H1 (cell line): ENCODE measurements around the gene DMGDH. TPM values are rescaled to one million over a fixed set of nuclear protein-coding genes. Genes with fewer than 3 reads are reported as not detected.

Source experiments
- CTCF ChIA-PET: fragments of 300-600 bp; sonication (Branson Sonifier 250); formaldehyde crosslinking; loops from one replicate; lab custom pipeline; 2021; ENCODE audit not compliant: partially characterized antibody; lab: Charles Lee
- POLR2A ChIA-PET: fragments of 300-600 bp; sonication (Branson Sonifier 250); formaldehyde crosslinking; loops from one replicate; lab custom pipeline; 2021; ENCODE audit warnings: inconsistent platforms; ENCODE audit not compliant: partially characterized antibody; lab: Charles Lee
- DNase-seq, 2 experiments: peaks; one replicate each; pipeline versions ENCODE4 v3.0.0 to v3.0.0-alpha.2; 2010 to 2022; ENCODE audit warnings: low spot score in 2 of 2, low read depth in 1 of 2, mixed read lengths in 1 of 2
- FAIRE-seq: peaks from 2 replicates; lab custom pipeline; 2011; peaks lifted over from hg19 to GRCh38; lab: Jason Lieb, UNC
- H2AFZ ChIP-seq: 2 replicates; pipeline ENCODE4 v1.8.1; 2012; ENCODE audit warnings: low read length, inconsistent platforms
- H2AK5ac ChIP-seq: 2 replicates; pipeline ENCODE4 v1.6.1; 2013; ENCODE audit warnings: low read depth, low read length
- H2BK120ac ChIP-seq: replicated peaks from 2 replicates; pipeline ENCODE3; 2013; ENCODE audit warnings: low read depth, low read length, inconsistent platforms
- H2BK12ac ChIP-seq: 2 replicates; pipeline ENCODE4 v1.6.1; 2013; ENCODE audit warnings: low read depth, low read length
- H2BK15ac ChIP-seq: 2 replicates; pipeline ENCODE4 v1.6.1; 2013; ENCODE audit warnings: low read length
- H2BK20ac ChIP-seq: 2 replicates; pipeline ENCODE4 v1.6.1; 2013; ENCODE audit warnings: low read length
- H2BK5ac ChIP-seq: 2 replicates; pipeline ENCODE4 v1.6.1; 2013; ENCODE audit warnings: low read depth, low read length
- H3K14ac ChIP-seq: 2 replicates; pipeline ENCODE4 v1.6.1; 2013; ENCODE audit warnings: inconsistent platforms; ENCODE audit not compliant: insufficient read length
- H3K18ac ChIP-seq: 2 replicates; pipeline ENCODE4 v1.6.1; 2013; ENCODE audit warnings: low read length; ENCODE audit errors: extremely low read depth
- H3K23ac ChIP-seq: 2 replicates; pipeline ENCODE4 v1.6.1; 2013; ENCODE audit warnings: inconsistent platforms; ENCODE audit not compliant: insufficient read length
- H3K23me2 ChIP-seq: 2 replicates; pipeline ENCODE4 v1.6.1; 2013; ENCODE audit warnings: low read depth, low read length
- H3K27ac ChIP-seq: 2 replicates; pipeline ENCODE4 v1.6.1; 2011; ENCODE audit warnings: low read depth, low read length, inconsistent platforms
- H3K27me3 ChIP-seq, 4 experiments: replicated peaks in 1 of 4; 1 replicate in 1 of 4; 2 replicates in 3 of 4; pipeline versions ENCODE4 v1.6.1 to v1.8.1; 2011 to 2013; ENCODE audit warnings: low read length in 3 of 4, mild to moderate bottlenecking in 3 of 4, inconsistent platforms in 2 of 4, mixed read lengths in 2 of 4, moderate library complexity in 1 of 4; ENCODE audit not compliant: control insufficient read depth in 3 of 4, insufficient read depth in 3 of 4; ENCODE audit errors: extremely low read depth in 1 of 4
- H3K36me3 ChIP-seq, 4 experiments: 2 replicates each; pipeline versions ENCODE4 v1.6.1 to v1.8.1; 2011 to 2013; ENCODE audit warnings: mild to moderate bottlenecking in 4 of 4, low read length in 3 of 4, moderate library complexity in 2 of 4, control low read depth in 1 of 4, inconsistent platforms in 1 of 4; ENCODE audit not compliant: insufficient read depth in 4 of 4, control insufficient read depth in 2 of 4
- H3K4ac ChIP-seq: replicated peaks from 2 replicates; pipeline ENCODE3; 2013; ENCODE audit warnings: low read length, low read depth, mixed read lengths, inconsistent platforms; ENCODE audit not compliant: insufficient read length
- H3K4me1 ChIP-seq, 4 experiments: replicated peaks in 1 of 4; 1 replicate in 1 of 4; 2 replicates in 3 of 4; pipeline versions ENCODE4 v1.6.1 to v1.8.1; 2011 to 2013; ENCODE audit warnings: low read length in 3 of 4, inconsistent platforms in 2 of 4, mixed read lengths in 1 of 4; ENCODE audit not compliant: insufficient read depth in 4 of 4, control insufficient read depth in 3 of 4
- H3K4me2 ChIP-seq, 2 experiments: 2 replicates each; pipeline versions ENCODE4 v1.6.1 to v1.8.1; 2011 to 2013; ENCODE audit warnings: low read depth in 2 of 2, low read length in 2 of 2, control low read depth in 1 of 2, inconsistent platforms in 1 of 2, mild to moderate bottlenecking in 1 of 2; ENCODE audit not compliant: insufficient read depth in 1 of 2
- H3K4me3 ChIP-seq, 4 experiments: fragments of 200-600, 300-600 bp in 1 of 4; sonication (generic), shearing (Covaris generic), sonication (Bioruptor Twin) in 1 of 4; 2 replicates each; pipeline versions ENCODE4 v1.5.1 to v1.8.1; 2011 to 2016; ENCODE audit warnings: low read length in 4 of 4, low read depth in 3 of 4, control low read depth in 2 of 4, inconsistent platforms in 2 of 4, mild to moderate bottlenecking in 2 of 4, mixed read lengths in 1 of 4, moderate library complexity in 1 of 4; ENCODE audit not compliant: insufficient read depth in 2 of 4; ENCODE audit errors: extremely low read depth in 1 of 4
- H3K56ac ChIP-seq: replicated peaks from 2 replicates; pipeline ENCODE3; 2013; ENCODE audit warnings: low read depth, mild to moderate bottlenecking, mixed read lengths, low read length, inconsistent platforms; ENCODE audit not compliant: insufficient read length
- H3K79me1 ChIP-seq: 2 replicates; pipeline ENCODE4 v1.6.1; 2013; ENCODE audit warnings: low read depth, low read length, control low read depth
- H3K79me2 ChIP-seq, 2 experiments: 2 replicates each; pipeline versions ENCODE4 v1.6.1 to v1.8.1; 2012 to 2013; ENCODE audit warnings: low read length in 2 of 2, mild to moderate bottlenecking in 2 of 2, inconsistent platforms in 1 of 2; ENCODE audit not compliant: insufficient read depth in 2 of 2, control insufficient read depth in 1 of 2
- H3K9ac ChIP-seq, 4 experiments: replicated peaks in 1 of 4; 1 replicate in 1 of 4; 2 replicates in 3 of 4; pipeline versions ENCODE4 v1.6.1 to v1.8.1; 2011 to 2013; ENCODE audit warnings: low read depth in 3 of 4, low read length in 3 of 4, control low read depth in 2 of 4, mild to moderate bottlenecking in 2 of 4, moderate library complexity in 2 of 4, inconsistent platforms in 1 of 4; ENCODE audit errors: extremely low read depth in 1 of 4
- H3K9me3 ChIP-seq, 2 experiments: 2 replicates each; pipeline versions ENCODE4 v1.6.1 to v1.8.1; 2012 to 2013; ENCODE audit warnings: mild to moderate bottlenecking in 2 of 2, moderate library complexity in 2 of 2, control low read depth in 1 of 2, inconsistent platforms in 1 of 2, low read depth in 1 of 2, low read length in 1 of 2, mixed read lengths in 1 of 2; ENCODE audit not compliant: insufficient read depth in 2 of 2
- H4K20me1 ChIP-seq, 2 experiments: replicated peaks in 1 of 2; 2 replicates each; pipeline versions ENCODE3 to v1.8.1; 2011 to 2013; ENCODE audit warnings: inconsistent platforms in 2 of 2, low read length in 2 of 2, mild to moderate bottlenecking in 1 of 2; ENCODE audit not compliant: insufficient read depth in 2 of 2, control insufficient read depth in 1 of 2
- H4K5ac ChIP-seq: 2 replicates; pipeline ENCODE4 v1.6.1; 2013; ENCODE audit warnings: low read length, low read depth, mixed read lengths, inconsistent platforms; ENCODE audit not compliant: insufficient read length
- H4K8ac ChIP-seq: 2 replicates; pipeline ENCODE4 v1.8.0; 2013; ENCODE audit warnings: mild to moderate bottlenecking, moderate library complexity, low read length, inconsistent platforms; ENCODE audit not compliant: insufficient read depth; ENCODE audit errors: extremely low read depth
- H4K91ac ChIP-seq: replicated peaks from 2 replicates; pipeline ENCODE3; 2013; ENCODE audit warnings: low read length, mixed read lengths, inconsistent platforms; ENCODE audit not compliant: insufficient read length
- BCL11A ChIP-seq, 2 experiments: IDR thresholded peaks; one replicate each; pipeline ENCODE4 v1.6.1; 2011; ENCODE audit warnings: low read depth in 2 of 2, low read length in 2 of 2, mild to moderate bottlenecking in 2 of 2
- EZH2 ChIP-seq: fragments of 200-600 bp; sonication (generic); IDR thresholded peaks from 2 replicates; pipeline ENCODE4 v1.7.1; 2012; ENCODE audit warnings: low read depth, mild to moderate bottlenecking, moderate library complexity, low read length, inconsistent platforms; ENCODE audit not compliant: severe bottlenecking
- GTF2F1 ChIP-seq: IDR thresholded peaks from 2 replicates; pipeline ENCODE4 v1.6.1; 2012; ENCODE audit warnings: low read depth, low read length, improper control_type of control experiment, borderline replicate concordance
- HDAC6 ChIP-seq: IDR thresholded peaks from one replicate; pipeline ENCODE4 v1.7.1; 2012; ENCODE audit warnings: low read depth, mild to moderate bottlenecking, inconsistent platforms, low read length, moderate library complexity
- NRF1 ChIP-seq: IDR thresholded peaks from 2 replicates; pipeline ENCODE4 v1.6.1; 2011; ENCODE audit warnings: mild to moderate bottlenecking, low read depth, low read length, improper control_type of control experiment
- RAD21 ChIP-seq, 2 experiments: IDR thresholded peaks in 1 of 2; conservative IDR thresholded peaks in 1 of 2; 2 replicates each; pipeline ENCODE4 v1.6.1; 2011; ENCODE audit warnings: low read depth in 2 of 2, low read length in 2 of 2, improper control_type of control experiment in 1 of 2, inconsistent platforms in 1 of 2, mild to moderate bottlenecking in 1 of 2, moderate library complexity in 1 of 2
- WGBS, 2 experiments: shearing (Covaris generic) in 1 of 2; methylation state at CpG; one replicate each; pipeline versions ENCODE4 v1.1.6 to v1.1.7; 2013 to 2015; ENCODE audit warnings: low lambda C conversion rate in 2 of 2, mixed read lengths in 2 of 2, inconsistent platforms in 1 of 2, low coverage in 1 of 2, missing lambda C conversion rate in 1 of 2; ENCODE audit not compliant: insufficient replicate concordance in 2 of 2, insufficient coverage in 1 of 2, insufficient read length in 1 of 2; ENCODE audit errors: extremely low coverage in 1 of 2, missing lambda C conversion rate in 1 of 2; 5-methylcytosine and 5-hydroxymethylcytosine counted together
- polyA plus RNA-seq, 7 experiments: library from polyadenylated mRNA; depleted of rRNA in 3 of 7; stranded (reverse) in 5 of 7; unstranded in 2 of 7; fragments of >200 nt in 5 of 7; fragments of 200-250 nt in 2 of 7; gene quantifications; 1 replicate in 5 of 7; 2 replicates in 1 of 7; 4 replicates in 1 of 7; pipeline versions ENCODE4 v1.2.1 to v1.2.3, GENCODE V29; 2011 to 2013; ENCODE audit warnings: missing spikeins in 2 of 7, mixed read lengths in 2 of 7
- total RNA-seq: library from RNA; stranded (reverse); fragmentation: NEBNext Ultra II Directional; extraction: Animal tissue kit (Norgen Biotek cat#: 25700); gene quantifications from 2 replicates; pipeline ENCODE4 v1.2.1, GENCODE V29; 2021

DMGDH gene
- total and polyA plus RNA-seq, 2 of the 8 experiments (the other 6 are each of a cell fraction or from before 2014, with no cell fraction given) = 0.15 TPM; not detected in 1

- H3K4ac ChIP-seq = no peak overlapping the region
- H4K91ac ChIP-seq = no peak overlapping the region
- H3K9me3 ChIP-seq = no peaks in the 10 kb centered on the region; a peak in 1 of 4 replicates
- H2BK5ac ChIP-seq = no peak overlapping the region
- no peaks in the 10 kb centered on the region for H3K79me2 ChIP-seq
- H2AFZ ChIP-seq = no peak overlapping the region
- H2AK5ac ChIP-seq = no peak overlapping the region
- no peak overlapping the region for H2BK15ac ChIP-seq
- no peak overlapping the region for H4K5ac ChIP-seq
- no peak overlapping the region for H3K4me2 ChIP-seq
- H2BK12ac ChIP-seq = no peak overlapping the region
- no peaks in the 10 kb centered on the region for H3K79me1 ChIP-seq
- no peaks in the 10 kb centered on the region for H3K4me1 ChIP-seq
- no peak overlapping the region for H2BK120ac ChIP-seq
- H3K18ac ChIP-seq = no peak overlapping the region
- WGBS, 2 experiments = 70% methylated on average over 3 of the region's 3 CpGs; no CpG with 5 or more reads in 1 of the 2 experiments
- CTCF ChIA-PET = interaction anchor here (1.7 kb wide), 1 partner anchor 53 kb away, joined by 7 read pairs; no protein-coding TSS in a partner anchor
- FAIRE-seq (no peak), DNase-seq (no peak)
- no peak overlapping the region for H3K23ac ChIP-seq
- peaks cover 0 to 2% of the 10 kb centered on the region in 2 experiments for H4K20me1 ChIP-seq
- H3K36me3 ChIP-seq = no peaks in the 10 kb centered on the region
- H3K4me3 ChIP-seq = no peak overlapping the region
- no peak overlapping the region for H3K27ac ChIP-seq
- no peak overlapping the region for H4K8ac ChIP-seq
- H3K14ac ChIP-seq = no peak overlapping the region
- no peak overlapping the region for H3K9ac ChIP-seq
- peaks cover 3% of the 10 kb centered on the region; the same call in 1 of the 2 replicates for H3K23me2 ChIP-seq
- peak overlapping the region; percentile 90 for H3K56ac ChIP-seq
- POLR2A ChIA-PET = interaction anchor here (0.6 to 1.3 kb wide), 2 partner anchors 10 to 284 kb away, joined by 3 read pairs; no protein-coding TSS in a partner anchor
- no peaks in the 10 kb centered on the region for H3K27me3 ChIP-seq
- no peak overlapping the region for H2BK20ac ChIP-seq
- TF ChIP-seq HDAC6 = no peak
- TF ChIP-seq GTF2F1 = no peak
- TF ChIP-seq EZH2 = no peak
- TF ChIP-seq RAD21 (IDR thresholded peaks at IDR 0.05 in 1 of 2, conservative IDR thresholded peaks at IDR 0.05 in 1 of 2; ENCODE audit: low read depth in 2 of 2, low read length in 2 of 2) = no peak
- TF ChIP-seq NRF1 = no peak
- no peak for TF ChIP-seq BCL11A (IDR thresholded peaks at IDR 0.05; ENCODE audit: low read depth in 2 of 2, low read length in 2 of 2)
Observed at GRCh38 chr5:79077680-79078365, 8.3 kb upstream of the DMGDH start.
